Activated naive CD4-positive, alpha-beta T cell (primary cell): ENCODE measurements around the gene NECTIN4.
"Not testable (repeated sequence)": the region's sequence is repeated elsewhere in the genome, so short reads cannot be mapped to it uniquely, and the experiment has no call there.

ENCODE experiments used
- DNase-seq, 4 experiments: peaks; one replicate each; lab custom pipeline; 2025; lab: John Stamatoyannopoulos, UW

The NECTIN4 gene

DNA sequence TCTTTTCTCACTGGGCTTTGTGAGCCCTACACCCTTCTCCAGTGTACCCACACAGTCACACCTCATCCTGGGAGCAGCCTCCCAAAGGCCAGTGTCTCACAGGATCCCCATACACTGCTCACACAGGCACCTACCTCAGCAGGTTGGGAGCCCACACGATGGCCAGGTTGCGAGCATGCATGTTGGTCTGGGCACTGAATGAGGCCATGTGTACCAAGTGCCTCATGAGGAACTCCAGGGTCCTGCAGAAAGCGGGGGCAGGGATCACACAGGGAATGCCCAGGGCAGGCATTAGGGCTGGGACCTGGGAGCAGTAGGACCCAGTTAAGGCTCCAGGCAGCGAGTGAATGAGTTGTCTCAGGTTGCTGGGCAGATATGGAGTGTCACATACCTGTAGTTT is 35.1 kb downstream of the NECTIN4 start:
- DNase-seq = no peak

DNA sequence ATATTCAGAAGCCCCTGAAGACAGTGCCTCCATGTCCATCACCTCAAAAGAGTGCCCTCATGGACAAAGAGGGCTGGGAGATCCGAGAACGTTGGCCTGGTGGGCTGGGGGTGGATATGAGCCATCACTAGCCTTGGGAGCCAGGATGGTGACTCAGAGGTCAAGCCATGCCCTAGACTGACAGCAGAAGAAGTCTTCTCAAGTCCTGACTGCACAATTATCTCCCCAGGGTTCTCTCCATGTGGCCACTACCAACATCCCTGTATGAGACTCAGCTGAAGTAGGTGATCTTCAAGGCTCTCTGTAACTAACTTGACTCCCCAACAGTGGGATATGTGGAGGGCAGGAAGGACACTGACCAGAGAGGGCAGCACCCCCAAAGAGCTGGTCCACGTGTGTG is 36.5 kb downstream of the NECTIN4 start:
- no peak for DNase-seq

DNA sequence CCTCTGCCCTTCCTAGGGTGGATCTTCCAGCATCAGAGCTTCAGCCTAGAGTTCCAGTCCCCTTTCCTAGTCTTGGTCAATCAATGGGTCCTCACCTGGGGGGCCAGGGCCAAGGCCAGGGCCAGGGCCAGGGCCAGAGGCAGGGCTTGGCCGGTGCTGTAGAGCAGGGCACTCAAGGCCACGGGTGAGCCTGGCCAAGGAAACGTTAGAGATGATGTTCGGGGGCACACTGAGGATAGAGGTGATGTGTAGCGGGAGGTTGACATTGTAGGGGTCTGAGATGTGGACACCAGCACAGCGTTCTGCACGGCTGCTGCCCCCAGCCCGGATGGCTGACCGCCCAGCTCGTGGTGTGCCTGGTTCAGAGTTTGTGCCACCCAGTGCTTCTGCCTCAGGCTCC is 38.1 kb downstream of the NECTIN4 start:
- DNase-seq = no peak

DNA sequence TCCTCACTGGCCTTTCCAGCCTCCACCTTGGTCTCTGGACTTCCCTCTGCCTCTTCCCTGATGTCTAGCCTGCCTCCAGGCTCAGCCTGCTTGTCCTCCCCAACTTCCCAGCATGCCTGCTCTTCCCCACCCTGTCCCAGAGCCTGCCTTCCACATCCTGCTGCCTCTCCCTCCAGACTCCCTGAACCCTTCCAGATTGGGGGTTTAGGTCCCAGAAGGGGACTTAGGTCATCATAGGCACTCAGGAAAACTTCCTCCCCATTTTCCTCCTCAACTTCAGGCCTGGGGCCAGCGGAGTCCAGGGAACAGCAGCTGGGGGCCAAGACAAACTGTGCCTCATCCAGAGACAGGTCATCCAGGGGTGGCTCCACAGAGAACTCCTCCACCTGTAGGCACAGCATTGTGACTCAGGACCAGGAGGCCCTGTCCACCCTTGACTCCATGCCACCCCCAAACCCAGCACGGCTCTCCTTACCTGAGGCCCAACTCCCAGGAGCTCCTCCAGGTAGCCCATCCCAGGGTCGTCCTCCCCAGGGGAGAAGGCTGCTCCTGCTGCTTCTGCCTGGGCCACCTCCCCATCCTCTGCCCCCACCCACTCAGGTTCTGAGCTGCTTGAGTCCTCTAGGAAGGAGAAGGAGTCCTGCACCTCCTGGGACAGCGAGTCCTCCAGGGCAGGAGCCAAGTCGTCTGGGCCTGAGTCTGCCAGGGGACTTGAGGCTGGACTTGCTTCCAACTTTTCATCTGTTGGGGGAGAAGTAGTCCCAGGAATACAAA is 40.2 kb downstream of the NECTIN4 start:
- DNase-seq = no peak

DNA sequence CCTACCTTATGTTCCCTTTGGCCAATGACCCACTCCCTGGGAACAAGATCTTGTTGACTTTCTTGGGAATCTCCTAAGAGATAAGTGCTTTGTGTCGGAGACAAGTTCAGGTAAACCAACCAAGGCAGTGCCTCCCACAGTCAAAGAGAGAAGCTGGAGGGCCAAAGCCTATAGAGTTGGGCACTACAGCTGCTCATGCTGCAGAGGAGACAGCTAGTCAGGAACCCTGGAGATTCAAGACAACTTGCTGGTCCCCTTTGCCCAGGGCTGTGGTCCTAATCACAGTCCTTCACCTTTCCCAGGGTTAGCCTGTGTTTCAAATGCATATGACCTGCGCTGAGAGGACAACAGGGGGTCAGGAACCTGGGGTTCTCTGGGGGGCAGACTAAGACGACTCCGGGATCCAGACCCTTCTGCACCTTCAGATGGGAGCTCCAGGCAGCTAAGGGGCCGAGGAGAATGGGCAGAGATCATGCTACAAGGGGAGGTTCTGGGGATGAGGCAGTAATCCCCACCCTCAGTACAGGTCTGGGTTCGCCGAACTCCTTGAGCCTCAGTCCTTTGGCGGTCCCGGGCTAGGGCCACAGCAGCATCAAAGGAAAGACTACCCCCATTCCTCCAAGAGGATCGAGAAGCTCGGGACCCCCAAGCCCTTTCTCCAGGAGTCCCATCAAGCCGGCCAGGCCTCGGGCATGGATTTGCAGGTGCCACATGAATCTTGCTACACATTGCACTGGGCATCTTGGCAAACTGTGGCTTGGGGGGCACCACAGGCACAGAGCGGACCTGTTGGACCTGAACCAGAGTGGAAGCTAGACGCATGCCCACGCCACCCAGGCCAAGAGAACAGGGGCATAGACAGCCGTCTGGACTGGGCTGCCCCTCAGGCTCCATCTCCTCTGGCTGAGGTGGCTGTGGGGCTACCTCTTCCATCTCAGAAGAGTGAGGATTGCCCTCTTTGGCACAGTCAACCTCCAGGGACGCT is 41.6 kb downstream of the NECTIN4 start:
- no peak for DNase-seq

DNA sequence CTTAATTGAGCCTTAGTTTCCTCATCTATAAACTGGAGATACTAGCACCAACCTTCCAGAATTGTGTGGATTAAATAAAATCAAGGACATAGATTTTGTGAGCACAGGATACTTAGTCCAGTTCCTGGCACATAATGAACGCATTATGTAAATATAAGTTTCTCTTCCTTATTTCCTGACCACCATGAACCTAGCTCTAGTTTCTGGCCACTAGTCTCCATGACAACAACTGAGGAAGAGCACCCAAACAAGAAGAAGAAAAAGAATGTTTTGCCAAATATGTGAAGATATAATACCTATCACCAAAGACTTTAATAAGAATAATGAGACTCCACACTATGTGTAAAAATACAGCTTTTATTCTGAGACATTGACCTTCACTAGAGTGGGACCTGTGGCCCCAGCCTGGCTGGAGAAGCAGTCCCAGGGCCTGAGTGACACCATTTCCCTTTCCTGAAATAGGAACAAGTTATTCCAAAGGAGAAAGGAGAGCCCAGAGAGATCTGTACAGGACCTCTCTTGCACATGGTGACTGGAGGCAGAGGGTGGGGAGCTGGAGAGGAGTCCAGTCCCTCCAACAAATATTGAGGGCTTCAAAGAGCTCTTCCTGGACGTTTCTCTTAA is 42.6 kb downstream of the NECTIN4 start:
- DNase-seq = no peak

DNA sequence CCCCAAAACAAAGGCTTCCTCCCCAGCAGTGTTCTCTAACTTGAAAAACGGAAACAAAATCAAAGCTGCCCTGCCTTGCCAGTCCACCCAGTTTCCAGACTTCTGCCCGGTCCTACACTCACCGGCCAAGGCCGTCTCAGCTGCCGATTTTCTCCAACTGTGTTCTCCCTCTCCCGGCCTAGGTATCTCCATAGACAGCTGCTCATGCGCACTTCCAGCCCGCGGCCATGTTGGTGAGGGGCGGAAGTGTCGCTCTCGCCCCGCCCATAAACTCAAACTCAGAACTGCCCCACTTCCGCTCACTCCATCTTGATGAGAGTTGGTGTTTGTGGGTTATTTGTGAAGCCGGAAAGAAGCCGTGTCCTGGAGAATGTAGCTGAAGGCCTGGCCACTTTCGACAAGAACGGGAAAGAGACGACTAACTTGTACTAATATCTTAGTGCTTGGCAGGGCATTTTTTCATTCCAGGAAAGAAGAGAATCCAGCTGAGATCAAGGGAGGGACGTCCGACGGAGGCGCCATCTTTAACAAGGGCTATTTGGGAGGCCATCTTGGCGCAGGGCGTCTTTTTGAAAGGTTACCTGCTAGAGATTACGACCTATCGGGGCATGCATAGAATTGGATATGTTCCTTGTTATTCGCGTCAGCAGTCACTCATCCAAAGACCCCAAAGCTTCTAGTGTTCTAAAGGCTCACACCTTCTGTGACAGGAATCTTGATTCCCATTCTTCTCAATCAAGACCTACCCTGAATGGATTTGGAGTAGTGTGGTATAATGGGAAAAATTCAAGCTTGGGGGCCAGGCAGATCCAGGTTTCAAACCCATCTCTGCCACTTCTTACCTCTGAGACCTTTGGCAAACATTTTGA is 43.4 kb downstream of the NECTIN4 start, which contains the start of gene USF1:
Gene USF1 (minus strand): TSS at position 242 of the 869 bp plus-strand sequence. CDS start 2,702 bp downstream, outside the sequence.
- DNase-seq = peak; percentile 54 to 88 (median 72)

DNA sequence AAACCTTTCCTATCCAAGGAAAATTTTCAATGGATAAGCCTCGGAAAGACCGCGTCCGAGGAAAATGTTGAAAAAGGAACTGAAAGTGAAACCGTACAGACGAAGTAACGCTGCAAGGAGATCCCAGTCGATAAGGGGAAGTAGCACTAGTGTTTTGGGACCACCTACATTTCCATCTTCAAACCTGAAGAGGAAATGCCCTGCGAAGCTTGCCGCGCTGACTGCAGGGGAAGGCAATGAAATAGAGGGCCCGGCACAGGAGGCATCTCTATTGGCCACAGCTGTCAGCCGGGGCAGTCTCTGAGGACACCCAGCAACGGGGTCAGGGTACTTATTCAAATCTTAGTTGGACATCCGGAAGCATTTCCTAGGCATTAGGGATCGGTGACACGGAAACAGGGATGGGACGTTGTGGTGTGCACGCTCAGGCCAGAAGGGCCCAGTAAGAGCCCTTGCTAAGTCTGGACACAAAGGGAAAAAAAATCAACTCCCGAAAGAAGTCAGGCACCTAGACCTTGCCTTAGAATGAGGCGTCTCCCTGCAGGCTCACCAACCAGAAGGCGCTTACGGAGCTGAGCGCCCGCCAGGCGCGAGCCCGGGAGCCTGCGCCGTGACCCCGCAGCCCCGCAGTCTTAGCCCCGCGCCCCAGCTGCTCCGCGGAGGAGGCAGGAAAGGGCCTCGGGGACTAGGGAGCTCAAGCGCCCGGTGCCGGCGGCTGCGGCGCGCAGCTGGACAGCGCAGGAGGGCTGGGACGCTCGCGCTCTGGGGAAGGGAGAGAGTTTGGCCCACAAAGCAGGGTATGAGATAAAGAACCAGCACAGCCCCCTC is 44.2 kb downstream of the NECTIN4 start:
- DNase-seq = peak in 3 of 4 experiments; percentile 9 to 41 (median 28)

DNA sequence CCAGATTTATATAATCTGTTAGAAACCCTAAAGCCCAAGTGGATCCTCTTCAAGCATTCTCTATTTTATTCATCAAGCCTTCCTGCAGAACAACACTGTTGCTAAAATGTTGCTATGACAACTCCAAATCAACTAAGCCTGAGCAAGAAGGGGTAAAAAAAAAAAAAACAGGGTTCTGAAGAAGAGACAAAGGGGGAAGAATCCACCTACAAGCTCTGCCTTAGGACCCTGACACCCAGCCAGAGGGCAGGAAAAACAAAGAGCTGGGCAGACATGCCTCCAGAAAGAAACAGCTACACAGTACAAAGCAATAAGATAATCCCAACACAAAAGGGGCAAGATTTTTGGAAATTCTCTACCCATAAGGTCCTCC is 44.8 kb downstream of the NECTIN4 start:
- DNase-seq = no peak

DNA sequence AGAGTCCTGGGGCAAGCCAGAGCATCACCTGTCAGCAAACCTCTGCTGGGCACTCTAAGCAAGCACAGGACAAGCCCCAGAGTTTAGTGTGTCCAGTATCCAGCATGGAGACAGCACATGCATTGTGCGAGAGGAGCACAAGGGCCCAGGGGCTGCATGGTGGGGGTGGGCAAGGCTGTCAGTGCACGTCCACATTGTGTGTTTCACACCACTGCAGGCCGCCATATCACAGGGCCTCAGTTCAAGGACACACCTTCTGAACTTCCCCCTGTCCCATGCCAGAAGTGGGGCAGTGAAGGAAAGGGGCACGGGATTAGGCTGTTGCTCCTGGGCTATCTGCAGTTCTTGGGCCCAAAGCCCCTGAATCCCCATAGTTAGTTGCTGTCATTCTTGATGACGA is 49.8 kb downstream of the NECTIN4 start:
- DNase-seq = no peak

DNA sequence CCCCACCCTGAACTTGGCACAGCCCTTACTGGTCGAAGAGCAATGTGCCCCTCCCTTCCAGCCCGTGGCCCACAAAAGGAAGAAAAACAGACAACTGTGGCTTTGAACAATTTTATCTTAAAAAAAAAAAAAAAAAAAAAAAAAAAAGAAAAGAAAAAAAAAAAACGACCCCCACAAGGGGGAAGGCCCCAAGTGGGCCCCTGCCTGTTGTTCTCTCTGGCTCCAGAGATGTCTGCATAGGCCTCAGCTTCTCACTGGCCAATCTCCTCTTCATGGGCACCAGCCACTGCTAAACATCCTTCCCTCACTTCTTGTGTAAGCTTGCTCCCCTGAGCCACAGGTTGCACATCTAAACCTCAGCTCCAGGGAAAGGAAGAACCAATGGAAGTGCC is 50.2 kb downstream of the NECTIN4 start:
- no peak for DNase-seq

DNA sequence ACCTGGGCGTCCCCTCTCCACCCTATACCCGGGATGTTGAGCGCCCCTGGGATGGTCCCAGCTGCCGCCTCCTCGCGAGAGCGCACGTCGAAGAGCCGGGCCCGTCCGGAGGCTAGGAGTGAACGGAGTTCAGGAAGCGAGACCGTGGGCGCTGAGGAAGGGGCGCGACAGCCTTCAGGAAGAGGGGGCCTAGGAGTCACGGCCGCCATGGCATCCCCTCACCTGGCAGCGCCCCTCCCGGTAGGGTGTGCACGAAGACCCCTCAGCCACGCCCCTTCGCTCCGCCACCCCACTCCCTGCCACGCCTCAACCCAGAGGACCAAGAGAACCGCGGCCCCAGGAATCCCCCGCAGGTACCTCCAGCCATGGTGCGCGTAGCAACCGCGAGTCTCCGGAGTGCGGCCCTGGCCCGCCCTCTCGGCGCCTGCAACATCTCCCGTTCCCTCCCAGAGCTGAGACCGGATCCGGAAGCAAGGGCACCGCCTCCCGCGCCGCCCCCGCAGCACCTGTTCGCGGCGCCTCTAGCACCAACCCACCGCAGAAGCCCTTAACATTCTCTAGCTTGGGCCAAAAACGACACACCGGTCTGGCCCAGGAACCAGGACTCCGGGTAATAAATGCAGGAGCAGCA is 50.7 kb downstream of the NECTIN4 start, which contains the start of gene TSTD1:
Gene TSTD1 (minus strand): TSS at position 442 of the 631 bp plus-strand sequence. CDS start 75 bp downstream, at position 367.
- peak; percentile 54 to 84 (median 72) for DNase-seq

DNA sequence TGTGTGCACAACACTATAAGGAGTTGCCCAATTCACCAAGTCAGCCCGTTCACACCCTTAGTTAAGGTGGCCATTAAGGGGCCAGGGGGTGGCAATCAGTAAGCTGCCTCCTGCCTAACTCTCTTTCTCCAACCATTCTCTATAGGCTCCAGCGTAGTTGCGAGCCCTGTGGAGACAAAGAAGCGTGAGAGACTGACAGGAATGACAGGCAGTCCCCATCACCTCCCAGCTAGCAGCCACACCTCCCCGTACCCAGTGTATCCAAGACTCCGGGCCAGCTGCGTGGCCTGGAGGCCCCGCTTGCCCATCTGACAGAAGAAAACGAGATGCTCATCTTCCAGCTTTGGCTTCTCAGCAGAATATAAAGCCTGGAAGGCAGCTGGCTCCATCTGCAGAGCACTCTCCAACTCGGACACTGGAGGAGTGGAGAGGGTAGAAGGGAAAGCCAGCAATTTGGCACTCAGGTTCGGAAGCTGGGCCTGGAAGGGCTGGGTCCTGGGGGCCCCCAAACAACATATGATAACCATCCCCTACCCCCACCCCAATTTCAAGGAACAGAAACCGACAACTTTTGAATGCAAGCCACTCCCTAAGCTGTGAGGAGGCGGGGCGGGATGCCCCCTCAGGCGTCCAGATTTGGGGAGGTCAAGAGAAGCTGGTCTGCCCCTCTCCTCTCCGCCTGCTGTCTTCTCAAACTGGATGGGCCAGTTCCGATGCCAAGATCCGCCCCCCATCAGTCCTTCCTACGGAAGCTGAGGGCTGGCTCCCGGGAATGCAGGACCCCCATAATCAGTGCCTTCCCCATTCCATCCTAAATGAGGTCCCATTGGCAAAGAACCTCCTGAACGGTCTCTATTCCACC is 51.5 kb downstream of the NECTIN4 start:
- DNase-seq = no peak

DNA sequence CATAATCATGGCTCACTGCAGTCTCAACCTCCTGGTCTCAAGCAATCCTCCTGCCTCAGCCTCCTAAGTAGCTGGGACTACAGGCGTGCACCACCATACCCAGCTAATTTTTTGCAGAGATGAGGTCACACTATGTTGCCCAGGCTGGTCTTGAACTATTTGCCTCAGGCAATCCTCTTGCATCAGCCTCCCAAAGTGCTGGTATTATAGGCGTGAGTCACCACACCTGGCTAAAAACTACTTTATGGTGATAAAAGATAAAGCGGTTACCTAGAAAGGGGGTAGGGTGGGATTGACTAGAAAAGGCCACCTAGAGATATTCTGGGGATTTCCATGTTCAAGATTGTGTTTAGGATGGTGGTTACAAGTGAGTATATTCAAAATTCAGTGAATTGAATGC is 55.6 kb downstream of the NECTIN4 start:
- DNase-seq = no peak

DNA sequence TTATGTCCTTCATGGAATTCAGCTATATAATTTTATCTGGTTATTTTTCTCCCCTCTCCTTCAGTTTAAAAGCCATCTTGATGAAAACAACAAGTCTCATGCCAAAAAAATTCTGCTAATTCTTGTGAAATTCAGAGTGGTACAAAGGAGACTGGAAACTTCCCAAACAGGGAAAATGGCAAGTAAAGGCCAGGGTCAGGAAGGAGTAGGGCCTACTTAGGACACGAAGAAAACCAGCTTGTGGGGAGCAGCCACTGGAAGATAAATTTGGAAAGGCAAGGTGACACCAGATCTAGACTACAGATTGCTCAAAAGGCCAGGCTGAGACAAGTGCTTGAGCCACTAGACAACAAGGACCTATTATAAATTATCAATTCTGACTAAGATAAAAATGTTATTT is 56.9 kb downstream of the NECTIN4 start:
- no peak for DNase-seq

DNA sequence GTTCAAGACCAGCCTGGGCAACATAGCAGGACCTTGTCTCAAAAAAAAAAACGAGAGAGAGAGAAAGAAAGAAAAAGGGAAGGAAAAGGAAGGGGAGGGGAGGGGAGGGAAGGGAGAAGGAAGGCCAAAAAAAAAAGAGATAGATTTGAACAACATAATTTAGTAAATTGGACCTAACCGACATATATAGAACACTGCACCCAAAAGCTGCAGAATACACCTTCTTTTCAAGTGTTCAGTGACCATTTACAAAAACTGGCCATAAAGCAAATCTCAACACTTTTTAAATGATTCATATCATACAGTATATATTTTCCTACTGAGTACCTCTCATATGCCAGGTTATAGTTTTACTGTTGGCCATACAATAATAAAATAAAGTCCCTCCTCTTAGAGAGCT is 57.5 kb downstream of the NECTIN4 start:
- no peak for DNase-seq

DNA sequence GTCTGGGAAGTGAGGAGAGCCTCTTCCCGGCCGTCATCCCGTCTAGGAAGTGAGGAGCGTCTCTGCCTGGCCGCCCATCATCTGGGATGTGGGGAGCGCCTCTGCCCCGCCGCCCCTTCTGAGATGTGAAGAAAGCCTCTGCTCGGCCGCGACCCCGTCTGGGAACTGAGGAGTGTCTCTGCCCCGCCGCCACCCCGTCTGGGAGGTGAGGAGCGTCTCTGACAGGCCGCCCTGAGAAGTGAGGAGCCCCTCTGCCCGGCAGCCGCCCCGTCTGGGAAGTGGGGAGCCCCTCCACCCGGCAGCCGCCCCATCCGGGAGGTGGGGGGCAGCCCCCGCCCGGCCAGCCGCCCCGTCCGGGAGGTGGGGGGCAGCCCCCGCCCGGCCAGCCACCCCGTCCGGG is 59.9 kb downstream of the NECTIN4 start:
- not testable (repeated sequence) for DNase-seq

DNA sequence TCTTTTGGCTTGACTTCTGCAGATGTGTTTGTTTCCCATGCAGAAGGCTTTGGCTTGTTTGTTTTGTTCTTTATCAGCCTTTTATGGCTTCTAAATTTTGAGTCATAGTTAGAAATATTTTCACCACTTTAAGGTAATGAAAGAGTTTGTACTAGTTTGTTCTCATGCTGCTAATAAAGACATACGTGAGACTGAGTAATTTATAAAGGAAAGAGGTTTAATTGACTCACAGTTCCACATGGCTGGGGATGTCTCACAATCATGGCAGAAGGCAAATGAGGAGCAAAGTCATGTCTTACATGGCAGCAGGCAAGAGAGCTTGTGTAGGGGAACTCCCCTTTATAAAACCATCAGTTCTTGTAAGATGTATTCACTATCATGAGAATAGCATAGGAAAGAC is 62.4 kb downstream of the NECTIN4 start:
- not testable (repeated sequence) for DNase-seq

DNA sequence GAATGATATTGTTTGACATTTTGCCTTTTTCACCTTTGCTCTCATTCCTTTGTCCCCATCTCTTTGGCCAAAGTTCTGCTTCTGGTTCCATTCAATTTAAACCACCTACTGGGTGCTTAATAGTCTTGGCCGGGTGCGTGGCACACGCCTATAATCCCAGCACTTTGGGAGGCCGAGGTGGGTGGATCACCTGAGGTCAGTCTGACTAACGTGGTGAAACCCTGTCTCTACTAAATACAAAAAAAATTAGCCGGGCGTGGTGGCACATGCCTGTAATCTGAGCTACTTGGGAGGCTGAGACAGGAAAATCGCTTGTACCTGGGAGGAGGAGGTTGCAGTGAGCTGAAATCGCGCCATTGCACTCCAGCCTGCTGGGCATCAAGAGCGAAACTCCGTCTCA is 66.9 kb downstream of the NECTIN4 start:
- DNase-seq = not testable (repeated sequence)
